Measurements from ENCODE around the gene GOLGA6D. TPM values are rescaled to one million over a fixed set of nuclear protein-coding genes. Genes with fewer than 3 reads are reported as not detected.
"Not testable (repeated sequence)": the region's sequence is repeated elsewhere in the genome, so short reads cannot be mapped to it uniquely, and the experiment has no call there.

The GOLGA6D gene
- polyA plus RNA-seq, 4 donors = 0.07 TPM; not detected in 3

GRCh38 chr15:75332093-75332492, 49.5 kb downstream of the GOLGA6D start:
- DNase-seq; H3K36me3 ChIP-seq (ENCODE audit: control insufficient read depth in 3 of 3, insufficient read depth in 2 of 3, low read depth in 1 of 3, low read length in 3 of 3); H3K27ac ChIP-seq (ENCODE audit: low read depth in 1 of 3, low read length in 2 of 3); FAIRE-seq; H3K4me3 ChIP-seq (ENCODE audit: low read depth in 1 of 3, low read length in 3 of 3); H3K9me3 ChIP-seq (ENCODE audit: control insufficient read depth in 2 of 2, insufficient read depth in 1 of 2, low read depth in 1 of 2, low read length in 1 of 2); H3K4me1 ChIP-seq (ENCODE audit: control insufficient read depth in 3 of 3, insufficient read depth in 2 of 3, low read depth in 1 of 3, low read length in 2 of 3); H3K27me3 ChIP-seq (ENCODE audit: control insufficient read depth in 3 of 3, insufficient read depth in 3 of 3, low read length in 3 of 3): not testable (repeated sequence)
- 40 to 70% (median 58%) methylated on average over 7 of the region's 7 CpGs for WGBS, 3 donors

DNA sequence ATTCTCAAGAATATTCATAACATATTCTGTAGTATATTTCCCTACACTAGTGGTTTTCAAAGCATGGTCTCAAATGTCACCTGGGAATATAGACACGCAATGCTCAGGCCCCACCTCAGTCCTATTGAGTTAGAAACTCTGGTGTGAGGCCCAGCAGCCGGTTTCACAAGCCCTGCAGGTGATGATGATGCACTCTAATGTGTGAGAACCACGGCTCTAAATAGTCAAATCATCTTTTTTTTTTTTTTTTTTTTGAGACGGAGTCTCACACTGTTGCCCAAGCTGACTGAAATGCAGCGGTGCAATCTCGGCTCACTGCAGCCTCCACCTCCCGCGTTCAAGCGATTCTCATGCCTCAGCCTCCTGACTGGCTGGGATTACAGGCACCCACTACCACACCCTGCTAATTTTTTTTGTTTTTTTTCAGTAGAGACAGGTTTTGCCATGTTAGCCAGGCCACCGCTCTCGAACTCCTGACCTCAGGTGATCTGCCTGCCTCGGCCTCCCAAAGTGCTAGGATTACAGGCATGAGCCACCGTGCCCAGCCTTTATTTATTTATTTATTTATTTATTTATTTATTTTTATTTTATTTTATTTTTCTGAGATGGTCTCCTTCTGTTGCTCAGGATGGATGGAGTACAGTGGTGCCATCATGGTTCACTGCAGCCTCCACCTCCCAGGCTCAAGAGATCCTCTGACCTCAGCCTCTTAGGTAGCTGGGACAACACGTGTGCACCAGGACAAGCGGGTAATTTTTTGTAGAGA, 51.2 kb downstream of the GOLGA6D start:
- H3K9me3 ChIP-seq (ENCODE audit: control insufficient read depth in 2 of 2, insufficient read depth in 1 of 2, low read depth in 1 of 2, low read length in 1 of 2); DNase-seq; H3K36me3 ChIP-seq (ENCODE audit: control insufficient read depth in 3 of 3, insufficient read depth in 2 of 3, low read depth in 1 of 3, low read length in 3 of 3); H3K4me3 ChIP-seq (ENCODE audit: low read depth in 1 of 3, low read length in 3 of 3); H3K27ac ChIP-seq (ENCODE audit: low read depth in 1 of 3, low read length in 2 of 3); H3K27me3 ChIP-seq (ENCODE audit: control insufficient read depth in 3 of 3, insufficient read depth in 3 of 3, low read length in 3 of 3); H3K4me1 ChIP-seq (ENCODE audit: control insufficient read depth in 3 of 3, insufficient read depth in 2 of 3, low read depth in 1 of 3, low read length in 2 of 3); FAIRE-seq: not testable (repeated sequence)
- 87 to 90% (median 89%) methylated on average over 14 to 15 of the region's 15 CpGs for WGBS, 3 donors

DNA sequence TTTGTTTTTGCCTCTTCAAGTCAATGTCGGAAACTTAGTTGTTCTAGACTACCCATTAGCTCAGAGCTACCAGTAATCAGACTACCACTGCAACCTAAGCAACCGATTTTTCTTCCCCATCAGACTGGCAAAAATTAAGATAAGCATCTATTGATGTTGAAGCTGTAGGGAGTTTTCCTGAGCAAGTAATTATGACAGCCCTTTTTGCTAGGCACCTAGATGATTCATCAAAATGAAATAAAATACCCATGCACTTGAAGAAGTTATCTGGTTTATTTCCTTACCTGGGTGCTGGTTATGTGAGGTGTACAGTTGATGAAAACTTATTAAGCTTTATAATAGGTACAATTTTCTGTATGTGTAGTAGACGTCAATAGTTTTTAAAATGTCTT, 52.7 kb downstream of the GOLGA6D start:
- Histone ChIP-seq H3K9me3 (ENCODE audit: control insufficient read depth in 2 of 2, insufficient read depth in 1 of 2, low read depth in 1 of 2, low read length in 1 of 2) (no peaks in the 10 kb centered on the region), H3K4me3 (ENCODE audit: low read depth in 1 of 3, low read length in 3 of 3) (peak overlapping the region in 2 of 3 donors; percentile 79 to 82), H3K4me1 (ENCODE audit: control insufficient read depth in 3 of 3, insufficient read depth in 2 of 3, low read depth in 1 of 3, low read length in 2 of 3) (no peaks in the 10 kb centered on the region), H3K27ac (ENCODE audit: low read depth in 1 of 3, low read length in 2 of 3) (peak overlapping the region in 1 of 3 donors; percentile 11), H3K36me3 (ENCODE audit: control insufficient read depth in 3 of 3, insufficient read depth in 2 of 3, low read depth in 1 of 3, low read length in 3 of 3) (peaks cover 0 to 19% (median 0%) of the 10 kb centered on the region in 3 donors), H3K27me3 (ENCODE audit: control insufficient read depth in 3 of 3, insufficient read depth in 3 of 3, low read length in 3 of 3) (no peaks in the 10 kb centered on the region)
- WGBS, 3 donors = 25 to 37% (median 34%) methylated on average over 3 of the region's 3 CpGs
- FAIRE-seq = no peak
- DNase-seq = no peak

DNA sequence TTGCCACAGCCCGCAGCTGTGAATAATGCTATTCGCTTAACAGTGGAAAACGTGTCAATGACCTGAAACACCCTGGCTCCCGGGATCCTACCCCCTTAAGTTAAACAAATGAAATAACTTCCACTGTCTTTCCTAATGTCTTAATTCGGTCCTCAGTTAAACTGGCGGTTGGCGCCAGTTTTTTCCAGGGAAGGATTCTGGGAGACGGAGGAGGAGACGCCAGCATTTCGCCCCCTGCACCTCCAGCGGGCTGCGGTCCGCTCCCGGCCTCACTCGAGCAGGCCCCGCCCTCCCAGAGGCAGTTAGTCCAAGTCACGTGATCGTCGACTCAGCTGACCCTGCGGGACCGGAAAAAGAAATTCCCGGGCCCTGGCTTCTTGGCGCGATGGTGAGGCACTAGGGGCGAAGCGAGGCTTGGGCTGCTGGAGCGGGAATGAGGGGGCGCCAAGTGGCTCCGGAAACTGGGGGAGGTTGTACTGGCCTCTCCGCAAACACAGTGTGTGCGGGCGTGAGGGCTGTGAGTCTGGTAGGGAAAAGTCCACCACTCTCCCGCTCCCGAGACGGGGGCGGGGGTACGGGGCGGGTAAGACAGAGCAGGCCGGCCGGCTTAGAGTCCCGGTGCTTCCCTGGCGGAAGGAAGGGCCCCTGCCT, 53.2 kb downstream of the GOLGA6D start, which contains the start of gene COMMD4:
TSS of gene COMMD4 (plus strand) at position 359 of the 651 bp plus-strand sequence. CDS start at position 386, 27 bp downstream.
- FAIRE-seq (no peak), DNase-seq (peak; percentile 95 to 96)
- H3K9me3 ChIP-seq (ENCODE audit: control insufficient read depth in 2 of 2, insufficient read depth in 1 of 2, low read depth in 1 of 2, low read length in 1 of 2) = no peaks in the 10 kb centered on the region
- H3K4me1 ChIP-seq (ENCODE audit: control insufficient read depth in 3 of 3, insufficient read depth in 2 of 3, low read depth in 1 of 3, low read length in 2 of 3) = no peaks in the 10 kb centered on the region
- peak within 1 kb of the TSS; percentile 63 to 82 (median 79) for H3K4me3 ChIP-seq (ENCODE audit: low read depth in 1 of 3, low read length in 3 of 3)
- WGBS, 3 donors = 1% methylated on average over 42 of the region's 42 CpGs
- peaks cover 0 to 24% (median 0%) of the 10 kb centered on the region in 3 donors for H3K36me3 ChIP-seq (ENCODE audit: control insufficient read depth in 3 of 3, insufficient read depth in 2 of 3, low read depth in 1 of 3, low read length in 3 of 3)
- peak within 1 kb of the TSS; percentile 14 to 74 (median 34) for H3K27ac ChIP-seq (ENCODE audit: low read depth in 1 of 3, low read length in 2 of 3)
- no peaks in the 10 kb centered on the region for H3K27me3 ChIP-seq (ENCODE audit: control insufficient read depth in 3 of 3, insufficient read depth in 3 of 3, low read length in 3 of 3)

GRCh38 chr15:75338661-75339240, 56.1 kb downstream of the GOLGA6D start:
- Histone ChIP-seq H3K27ac (ENCODE audit: low read depth in 1 of 3, low read length in 2 of 3) (no peak overlapping the region), H3K9me3 (ENCODE audit: control insufficient read depth in 2 of 2, insufficient read depth in 1 of 2, low read depth in 1 of 2, low read length in 1 of 2) (no peaks in the 10 kb centered on the region), H3K27me3 (ENCODE audit: control insufficient read depth in 3 of 3, insufficient read depth in 3 of 3, low read length in 3 of 3) (no peaks in the 10 kb centered on the region), H3K4me3 (ENCODE audit: low read depth in 1 of 3, low read length in 3 of 3) (no peak overlapping the region), H3K36me3 (ENCODE audit: control insufficient read depth in 3 of 3, insufficient read depth in 2 of 3, low read depth in 1 of 3, low read length in 3 of 3) (peaks cover 0 to 31% (median 0%) of the 10 kb centered on the region in 3 donors), H3K4me1 (ENCODE audit: control insufficient read depth in 3 of 3, insufficient read depth in 2 of 3, low read depth in 1 of 3, low read length in 2 of 3) (no peaks in the 10 kb centered on the region)
- FAIRE-seq = no peak
- DNase-seq = no peak
- WGBS, 3 donors = 88 to 93% (median 92%) methylated on average over 11 of the region's 11 CpGs

- Histone ChIP-seq H3K27me3 (ENCODE audit: control insufficient read depth in 3 of 3, insufficient read depth in 3 of 3, low read length in 3 of 3) (no peaks in the 10 kb centered on the region), H3K9me3 (ENCODE audit: control insufficient read depth in 2 of 2, insufficient read depth in 1 of 2, low read depth in 1 of 2, low read length in 1 of 2) (no peaks in the 10 kb centered on the region), H3K4me3 (ENCODE audit: low read depth in 1 of 3, low read length in 3 of 3) (no peak overlapping the region), H3K4me1 (ENCODE audit: control insufficient read depth in 3 of 3, insufficient read depth in 2 of 3, low read depth in 1 of 3, low read length in 2 of 3) (no peaks in the 10 kb centered on the region), H3K36me3 (ENCODE audit: control insufficient read depth in 3 of 3, insufficient read depth in 2 of 3, low read depth in 1 of 3, low read length in 3 of 3) (peaks cover 0 to 31% (median 0%) of the 10 kb centered on the region in 3 donors), H3K27ac (ENCODE audit: low read depth in 1 of 3, low read length in 2 of 3) (no peak overlapping the region)
- 75 to 85% (median 79%) methylated on average over 13 of the region's 13 CpGs for WGBS, 3 donors
- FAIRE-seq (no peak), DNase-seq (no peak)
Measured at GRCh38 chr15:75339531-75340240, 57.1 kb downstream of the GOLGA6D start.

DNA sequence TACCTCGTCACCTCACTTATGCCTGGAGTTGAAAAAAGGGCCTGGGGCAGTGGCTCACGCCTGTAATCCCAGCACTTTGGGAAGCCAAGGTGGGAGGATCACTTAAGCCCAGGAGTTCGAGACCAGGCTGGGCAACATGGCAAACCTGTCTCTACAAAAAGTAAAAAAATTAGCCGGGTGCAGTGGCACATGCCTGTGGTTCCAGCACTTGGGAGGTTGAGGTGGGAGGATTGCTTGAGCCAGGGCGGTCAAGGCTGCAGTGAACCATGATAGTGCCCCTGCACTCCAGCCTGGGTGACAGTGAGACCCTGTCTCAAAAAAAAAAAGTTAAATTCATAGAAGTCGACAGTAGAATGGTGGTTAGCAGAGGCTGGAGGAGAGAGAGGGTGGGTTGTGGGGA, 59.6 kb downstream of the GOLGA6D start:
- no peaks in the 10 kb centered on the region for H3K4me1 ChIP-seq (ENCODE audit: control insufficient read depth in 3 of 3, insufficient read depth in 2 of 3, low read depth in 1 of 3, low read length in 2 of 3)
- peaks cover 0 to 31% (median 0%) of the 10 kb centered on the region in 3 donors for H3K36me3 ChIP-seq (ENCODE audit: control insufficient read depth in 3 of 3, insufficient read depth in 2 of 3, low read depth in 1 of 3, low read length in 3 of 3)
- no peak for DNase-seq
- no peak for FAIRE-seq
- H3K27me3 ChIP-seq (ENCODE audit: control insufficient read depth in 3 of 3, insufficient read depth in 3 of 3, low read length in 3 of 3) = no peaks in the 10 kb centered on the region
- WGBS, 3 donors = 83 to 88% (median 86%) methylated on average over 6 of the region's 6 CpGs
- no peaks in the 10 kb centered on the region for H3K9me3 ChIP-seq (ENCODE audit: control insufficient read depth in 2 of 2, insufficient read depth in 1 of 2, low read depth in 1 of 2, low read length in 1 of 2)
- H3K27ac ChIP-seq (ENCODE audit: low read depth in 1 of 3, low read length in 2 of 3) = no peak overlapping the region
- no peak overlapping the region for H3K4me3 ChIP-seq (ENCODE audit: low read depth in 1 of 3, low read length in 3 of 3)

DNA sequence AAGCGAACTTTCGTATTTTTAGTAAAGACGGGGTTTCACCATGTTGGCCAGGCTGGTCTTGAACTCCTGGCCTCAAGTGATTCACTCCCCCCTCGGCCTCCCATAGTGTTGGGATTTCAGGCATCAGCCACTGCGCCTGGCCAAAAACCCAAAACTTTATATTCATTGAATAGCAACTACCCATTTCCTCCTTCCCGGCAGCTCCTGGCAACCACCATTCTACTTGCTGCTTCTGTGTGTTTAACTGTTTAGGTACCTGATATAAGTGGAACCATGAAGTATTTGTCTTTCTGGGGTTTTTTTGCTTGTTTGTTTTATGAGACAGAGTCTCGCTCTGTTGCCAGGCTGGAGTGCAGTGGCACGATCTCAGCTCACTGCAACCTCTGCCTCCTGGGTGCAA, 61.3 kb downstream of the GOLGA6D start:
- H3K36me3 ChIP-seq (ENCODE audit: control insufficient read depth in 3 of 3, insufficient read depth in 2 of 3, low read depth in 1 of 3, low read length in 3 of 3) = peaks cover 0 to 24% (median 0%) of the 10 kb centered on the region in 3 donors
- H3K4me1 ChIP-seq (ENCODE audit: control insufficient read depth in 3 of 3, insufficient read depth in 2 of 3, low read depth in 1 of 3, low read length in 2 of 3); FAIRE-seq; DNase-seq; H3K9me3 ChIP-seq (ENCODE audit: control insufficient read depth in 2 of 2, insufficient read depth in 1 of 2, low read depth in 1 of 2, low read length in 1 of 2); H3K27me3 ChIP-seq (ENCODE audit: control insufficient read depth in 3 of 3, insufficient read depth in 3 of 3, low read length in 3 of 3); H3K27ac ChIP-seq (ENCODE audit: low read depth in 1 of 3, low read length in 2 of 3); H3K4me3 ChIP-seq (ENCODE audit: low read depth in 1 of 3, low read length in 3 of 3): not testable (repeated sequence)
- 57 to 63% (median 58%) methylated on average over 8 of the region's 8 CpGs for WGBS, 3 donors
